Suprapubic skin (tissue), 3 donors: ENCODE measurements around the gene SLC35A5.

Experiments
- CTCF ChIP-seq, 2 donors: fragments of 200-600 bp in 1 of 2; fragments of 450-650 bp in 1 of 2; sonication (generic) in 1 of 2; IDR thresholded peaks; one replicate each; pipeline ENCODE4 v1.5.1; 2016 to 2019; ENCODE audit warnings: antibody characterized with exemption in 2 of 2, mild to moderate bottlenecking in 1 of 2, moderate library complexity in 1 of 2
- EP300 ChIP-seq: sonication (generic); formaldehyde crosslinking; IDR thresholded peaks from one replicate; pipeline ENCODE4 v1.6.1; 2017; ENCODE audit warnings: antibody characterized with exemption
- POLR2A ChIP-seq, 2 donors: fragments of 450-650 bp; IDR thresholded peaks; one replicate each; pipeline ENCODE4 v1.6.1; 2017; ENCODE audit warnings: antibody characterized with exemption in 2 of 2, mild to moderate bottlenecking in 2 of 2, moderate library complexity in 2 of 2

DNA sequence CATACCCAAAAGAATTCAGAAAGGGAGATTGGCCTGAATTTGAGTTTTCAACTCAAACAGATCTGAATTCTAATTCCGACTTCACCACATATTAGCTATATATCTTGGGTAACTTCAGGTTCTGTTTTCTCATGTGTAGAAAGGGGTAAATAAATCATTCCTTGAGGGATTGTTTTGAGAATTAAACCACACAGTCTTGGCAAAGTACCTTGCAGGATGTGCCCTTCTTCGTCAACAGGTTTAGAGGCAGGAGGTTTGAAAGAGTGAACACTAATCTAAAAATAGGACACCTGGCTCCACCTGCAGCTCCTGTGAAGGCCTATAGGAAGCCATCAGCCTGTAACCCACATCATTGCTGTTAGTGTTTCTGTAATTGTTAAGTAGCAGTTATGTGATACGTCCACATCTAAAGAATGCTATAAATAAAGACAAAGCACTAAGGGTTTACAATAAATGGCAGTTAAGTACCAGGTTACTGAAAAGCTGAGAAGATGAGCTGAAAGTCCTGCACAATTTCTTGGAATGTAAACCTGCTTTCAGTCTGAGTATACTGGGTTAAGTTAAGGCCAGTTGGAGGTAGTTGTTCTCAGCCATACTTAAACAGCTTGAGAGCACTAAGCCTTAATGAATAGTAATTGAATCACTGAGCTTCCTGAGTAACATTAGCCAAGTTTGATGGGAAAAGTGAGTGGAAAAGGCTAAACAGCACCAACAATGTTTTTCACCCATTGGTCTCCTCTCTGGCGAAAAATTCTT, 73.1 kb downstream of the SLC35A5 start:
- no peak for TF ChIP-seq POLR2A (IDR thresholded peaks at IDR 0.05)
- TF ChIP-seq CTCF (IDR thresholded peaks at IDR 0.05), result no peak
- no peak for TF ChIP-seq EP300
